OCI-M2 (cell line): ENCODE results near the gene IGSF22.

Experiments used
- DNase-seq: peaks from one replicate; lab custom pipeline; 2025; ENCODE audit not compliant: unreplicated experiment; lab: John Stamatoyannopoulos, UW

Gene IGSF22

GRCh38 chr11:18726040-18726439 is at the start of gene IGSF22:
Gene IGSF22 (minus strand): TSS chr11:18726188. CDS start chr11:18724236, 1,952 bp downstream.
- DNase-seq: no peak

DNA sequence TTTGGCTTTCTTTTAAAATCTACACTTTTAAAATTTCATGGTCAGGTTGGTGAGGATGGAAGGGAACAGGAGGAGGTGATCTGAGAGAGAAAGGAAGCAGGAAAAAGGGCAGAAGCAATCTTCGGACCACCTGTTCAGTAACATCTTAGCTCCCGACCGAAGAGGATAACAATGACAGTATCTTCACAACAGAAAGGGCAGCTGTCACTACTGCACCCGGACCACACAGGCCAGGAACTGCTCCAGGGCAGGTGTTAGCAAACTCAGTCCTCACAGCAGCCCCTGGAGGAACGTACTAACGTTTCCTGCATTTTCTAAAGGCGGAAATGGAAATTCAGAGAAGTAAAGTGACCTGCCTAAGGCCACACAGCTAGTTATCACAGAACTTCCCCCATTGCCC is 48.8 kb upstream of the IGSF22 start:
- DNase-seq: no peak

DNA sequence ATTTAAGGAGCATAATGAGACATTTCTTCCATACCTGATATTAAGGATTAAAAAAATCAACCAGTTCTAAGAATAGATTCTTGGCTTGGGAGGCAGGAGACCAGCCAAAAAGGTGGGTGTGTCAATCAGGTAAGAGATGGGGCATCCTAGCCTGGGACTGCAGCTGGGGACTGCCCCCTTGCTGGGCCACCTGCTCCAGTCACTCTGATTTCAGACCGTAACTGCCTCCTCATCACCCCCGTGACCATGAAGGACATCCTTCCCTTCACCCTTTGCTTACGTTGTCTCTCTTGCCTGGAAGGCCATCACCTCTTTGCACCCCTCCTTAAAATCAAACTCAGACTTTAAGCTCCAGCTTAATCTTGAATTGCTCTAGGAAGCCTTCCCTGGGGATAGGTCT is 47.7 kb upstream of the IGSF22 start:
- no peak for DNase-seq

DNA sequence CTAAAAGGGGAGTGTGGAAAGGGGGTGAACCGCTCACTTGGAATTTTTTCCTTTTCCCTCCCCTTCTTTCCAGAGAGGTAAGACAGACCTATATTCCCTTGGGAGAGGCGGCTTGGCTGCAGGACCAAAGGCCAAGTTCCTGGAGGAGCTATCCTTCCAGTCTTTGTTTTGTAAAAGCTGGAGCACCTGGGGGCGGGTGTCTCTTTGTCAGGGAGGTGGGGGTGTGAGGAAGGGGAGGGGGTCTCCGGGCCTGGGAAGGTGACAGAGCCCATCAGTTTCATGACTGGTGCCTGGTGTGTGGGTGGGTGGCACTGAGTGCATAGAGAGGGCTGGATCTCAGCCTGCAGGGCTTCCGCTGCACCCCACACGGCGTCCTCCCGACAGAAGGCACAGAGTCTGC is 47.1 kb upstream of the IGSF22 start:
- no peak for DNase-seq

GRCh38 chr11:18772211-18772610 is 46.2 kb upstream of the IGSF22 start:
- DNase-seq: no peak

GRCh38 chr11:18771266-18772035 is 45.5 kb upstream of the IGSF22 start:
- DNase-seq: no peak

DNA sequence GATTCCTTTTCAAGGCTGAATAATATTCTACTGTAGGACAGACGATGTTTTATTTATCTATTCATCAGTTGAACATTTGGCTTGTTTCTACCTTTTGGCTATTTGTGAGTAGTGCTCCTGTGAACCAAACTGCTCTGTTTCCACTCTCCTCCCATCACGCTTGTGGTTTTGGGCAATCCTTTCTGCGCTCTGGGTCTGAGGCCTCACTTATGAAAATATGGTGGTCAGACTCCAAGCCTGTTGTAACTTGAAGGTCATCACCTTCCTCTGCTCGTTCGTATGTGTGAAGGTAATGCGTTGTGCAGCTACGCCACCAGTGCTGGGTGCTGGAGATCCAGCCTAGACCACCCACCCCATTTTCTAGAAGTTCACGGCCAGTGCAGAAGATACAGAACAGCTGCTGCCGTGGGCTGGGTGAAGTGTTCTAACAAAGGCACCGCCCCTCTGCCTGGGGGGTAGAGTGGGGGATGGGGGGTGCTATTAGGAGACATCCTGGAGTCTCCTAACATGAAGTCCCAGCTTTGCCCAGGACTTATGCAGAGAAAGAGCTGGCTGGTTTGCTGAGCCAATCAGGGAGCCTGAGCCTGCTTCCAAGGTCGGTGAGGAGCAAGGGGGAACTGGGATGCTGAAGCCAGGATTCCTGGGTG is 44.6 kb upstream of the IGSF22 start:
- no peak for DNase-seq

- DNase-seq: no peak
These were observed 43.9 kb upstream of the IGSF22 start for GRCh38 chr11:18769802-18770456.

DNA sequence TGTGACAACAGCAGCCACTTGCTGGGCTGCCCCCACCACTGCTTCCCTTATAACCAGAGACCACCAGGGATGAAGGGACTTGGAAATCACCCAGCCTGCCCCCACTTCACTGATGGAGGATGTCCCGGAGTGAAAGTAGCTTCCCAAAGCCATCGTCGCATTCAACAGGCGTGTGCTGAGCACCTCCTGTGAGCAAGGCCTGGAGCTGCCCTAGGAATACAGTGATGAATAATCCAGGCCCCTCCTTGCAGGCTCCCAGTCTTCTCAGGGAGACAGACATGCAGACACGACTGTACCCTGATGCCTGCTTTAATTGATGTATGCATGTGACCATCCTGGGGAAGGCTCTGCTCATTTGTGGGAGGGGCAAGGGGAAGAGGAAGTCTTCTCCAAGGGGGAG is 43.0 kb upstream of the IGSF22 start:
- DNase-seq: no peak

DNA sequence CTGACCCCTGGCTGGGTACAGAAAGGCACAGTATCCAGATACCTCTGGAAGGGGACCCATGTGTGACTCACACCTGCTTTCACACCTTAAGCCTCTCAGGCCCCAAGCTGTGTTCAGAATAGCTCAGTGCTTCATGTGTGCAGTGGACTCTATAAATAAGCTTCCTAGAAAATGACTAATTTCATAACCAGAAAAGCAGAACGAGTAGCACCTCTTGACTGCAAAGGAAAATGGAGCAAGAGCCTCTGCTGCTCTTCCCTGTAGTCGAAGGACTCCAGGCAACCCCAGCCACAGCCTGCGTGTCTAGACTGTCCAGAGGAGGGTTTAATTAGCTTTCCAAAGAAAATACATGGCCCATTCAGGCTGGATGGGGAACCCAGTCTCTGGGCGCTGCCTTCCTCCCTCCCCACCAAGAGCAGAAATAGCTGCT is 42.5 kb upstream of the IGSF22 start:
- DNase-seq: no peak

DNA sequence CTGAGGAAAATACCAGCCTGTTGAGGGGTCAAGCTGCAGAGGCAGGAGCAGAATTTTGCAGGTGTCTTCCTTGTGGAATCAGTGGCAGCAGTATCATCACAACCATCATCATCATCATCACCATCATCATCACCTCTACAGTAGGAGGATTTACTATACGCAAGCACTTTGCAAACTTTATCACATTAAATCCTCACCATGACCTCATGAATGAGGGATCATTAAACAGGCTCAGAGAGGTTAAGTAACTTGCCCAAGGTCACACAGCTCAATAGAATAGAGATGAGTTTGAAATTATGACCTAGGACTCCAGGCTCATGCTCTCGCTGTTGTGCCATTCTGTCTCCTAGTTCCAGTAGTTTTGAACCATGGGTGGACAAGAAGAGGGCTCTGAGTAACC is 40.0 kb upstream of the IGSF22 start:
- no peak for DNase-seq

GRCh38 chr11:18765554-18765953 is 39.6 kb upstream of the IGSF22 start:
- no peak for DNase-seq

DNA sequence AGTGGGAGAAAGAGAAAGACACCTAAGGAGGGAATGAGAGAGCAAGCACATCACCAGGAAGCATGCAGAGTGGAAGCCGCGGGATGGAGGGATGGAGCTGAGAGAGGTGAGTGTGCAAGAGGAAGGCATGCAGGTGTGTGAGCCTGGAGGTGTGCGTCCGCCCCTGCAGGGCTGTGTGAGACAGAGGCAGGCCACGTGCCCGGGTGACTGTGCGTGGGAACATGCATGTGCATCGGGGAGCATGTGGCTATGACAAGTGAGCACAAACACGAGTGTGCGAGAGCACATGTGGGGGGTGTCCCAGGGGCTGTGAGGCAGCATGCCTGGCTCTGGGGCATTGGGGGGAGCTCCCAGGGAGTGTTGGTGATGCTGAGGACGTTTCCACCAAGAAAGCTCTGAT is 35.8 kb upstream of the IGSF22 start:
- no peak for DNase-seq

DNA sequence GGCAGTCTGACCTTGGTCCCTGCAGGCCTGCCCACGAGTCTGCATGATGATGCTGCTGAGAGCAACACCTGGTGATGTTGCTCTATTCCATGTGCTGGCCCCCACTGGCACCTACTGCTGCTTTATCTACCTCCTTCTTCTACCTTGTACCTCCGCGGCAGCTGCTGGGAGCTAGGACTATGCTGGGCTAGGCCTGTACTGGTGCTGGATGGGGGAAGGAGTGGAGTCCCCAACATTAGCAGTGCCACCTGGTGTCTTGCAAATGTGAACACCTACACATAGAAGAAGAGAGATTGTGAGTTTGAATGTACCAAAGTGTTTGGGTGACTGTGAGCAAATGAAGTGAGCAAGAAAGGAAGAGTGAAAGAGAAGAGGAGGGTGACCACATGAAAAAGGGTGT is 35.2 kb upstream of the IGSF22 start:
- DNase-seq: no peak

DNA sequence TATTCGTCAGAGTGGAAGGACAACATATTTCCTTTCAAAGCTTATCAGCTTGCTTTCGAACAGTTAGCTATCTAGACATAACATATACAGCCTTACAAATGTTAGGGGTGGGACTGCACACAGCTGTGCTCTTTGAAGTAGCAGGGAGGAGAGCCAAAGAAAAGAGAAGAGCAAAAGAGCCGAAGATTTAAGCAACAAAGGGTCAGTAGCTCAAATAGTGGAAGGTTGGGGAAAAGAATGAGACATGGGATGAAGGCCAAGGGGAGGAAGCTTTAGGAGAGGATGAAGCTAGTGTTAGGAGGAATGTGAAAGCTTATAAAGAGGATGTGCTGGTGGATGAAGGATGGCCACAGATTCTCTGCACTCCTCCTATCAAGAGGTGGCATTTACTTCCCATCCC is 31.8 kb upstream of the IGSF22 start:
- DNase-seq: no peak

DNA sequence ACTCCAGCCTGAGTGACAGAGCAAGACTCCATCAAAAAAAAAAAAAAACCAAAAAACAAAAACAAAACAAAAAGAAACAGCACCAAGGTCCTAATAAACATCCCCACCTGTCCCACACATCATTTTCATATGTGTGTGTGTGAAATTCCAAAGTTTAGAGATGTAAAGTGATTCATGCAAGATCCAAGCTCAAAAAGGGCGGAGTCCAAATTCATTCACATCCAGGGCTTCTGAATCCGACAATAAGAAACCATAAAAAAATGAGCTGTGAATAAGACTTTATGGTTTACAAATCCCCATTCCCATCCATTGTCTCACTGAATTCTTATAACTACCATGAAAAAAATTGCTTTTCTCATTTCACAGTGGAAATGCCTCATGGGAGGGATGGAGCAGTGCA is 30.9 kb upstream of the IGSF22 start:
- no peak for DNase-seq

DNA sequence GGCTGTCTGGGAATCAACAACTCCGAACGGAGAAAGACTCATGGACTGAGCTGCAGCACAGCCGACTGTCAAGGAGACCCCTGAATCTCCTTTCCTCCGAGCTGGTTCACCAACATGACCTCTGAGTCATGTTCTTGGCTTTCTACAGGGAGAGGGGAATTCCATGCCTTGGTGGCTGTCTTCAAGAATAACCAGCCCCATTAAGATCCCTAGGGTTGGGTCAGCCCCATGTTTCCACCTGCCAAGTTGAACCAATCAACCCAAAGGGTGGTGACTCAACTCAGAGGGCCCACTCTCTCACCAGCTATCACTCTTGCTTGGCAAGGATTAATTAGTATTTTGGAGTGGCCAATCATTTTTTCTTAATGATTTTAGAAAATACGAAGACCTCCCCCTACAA is 28.3 kb upstream of the IGSF22 start:
- no peak for DNase-seq

DNA sequence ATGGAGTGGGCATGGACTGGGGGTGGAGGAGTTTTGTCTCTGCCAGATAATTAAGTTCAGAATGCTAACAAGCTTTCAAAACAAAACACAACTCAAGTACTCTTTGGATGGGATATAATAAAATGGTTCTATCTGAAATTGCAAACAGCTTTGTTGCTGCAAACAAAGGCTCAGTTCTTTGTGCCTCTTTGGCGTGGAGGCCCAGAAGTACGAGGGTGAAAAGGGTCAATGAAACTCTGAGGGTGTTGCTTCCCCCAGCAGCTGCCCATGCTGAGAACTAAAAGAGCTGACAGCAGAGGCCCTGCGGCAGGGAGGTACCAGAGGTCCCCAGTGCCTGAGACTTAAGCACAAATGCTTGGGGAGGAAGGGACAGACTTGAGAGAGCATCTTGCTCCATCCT is 26.5 kb upstream of the IGSF22 start:
- no peak for DNase-seq

DNA sequence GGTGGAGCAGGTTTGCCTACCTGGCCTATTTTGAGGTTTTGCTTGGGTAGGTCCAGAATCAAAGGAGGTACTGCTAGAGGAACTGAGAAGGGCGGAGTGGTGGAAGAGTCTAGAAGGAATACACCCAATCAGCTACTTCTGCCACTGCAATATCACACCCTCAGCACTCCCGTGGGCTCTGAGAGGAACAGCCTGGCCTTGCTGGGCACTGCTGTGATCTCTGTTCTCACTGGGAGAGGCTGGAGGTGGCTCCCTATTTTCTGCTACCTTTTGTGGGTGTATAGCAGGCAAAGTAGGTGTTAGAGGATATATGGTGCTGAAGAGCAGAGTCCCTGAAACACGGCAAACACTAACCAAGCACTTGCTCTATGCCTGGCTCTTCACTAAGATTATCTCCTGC is 25.0 kb upstream of the IGSF22 start:
- DNase-seq: no peak

- DNase-seq: no peak
These were observed 23.8 kb upstream of the IGSF22 start for GRCh38 chr11:18749681-18750319.

- no peak for DNase-seq
These were observed 22.9 kb upstream of the IGSF22 start for GRCh38 chr11:18748766-18749365.
